ENCODE measurements around the gene TNNC1.

TNNC1 gene

DNA sequence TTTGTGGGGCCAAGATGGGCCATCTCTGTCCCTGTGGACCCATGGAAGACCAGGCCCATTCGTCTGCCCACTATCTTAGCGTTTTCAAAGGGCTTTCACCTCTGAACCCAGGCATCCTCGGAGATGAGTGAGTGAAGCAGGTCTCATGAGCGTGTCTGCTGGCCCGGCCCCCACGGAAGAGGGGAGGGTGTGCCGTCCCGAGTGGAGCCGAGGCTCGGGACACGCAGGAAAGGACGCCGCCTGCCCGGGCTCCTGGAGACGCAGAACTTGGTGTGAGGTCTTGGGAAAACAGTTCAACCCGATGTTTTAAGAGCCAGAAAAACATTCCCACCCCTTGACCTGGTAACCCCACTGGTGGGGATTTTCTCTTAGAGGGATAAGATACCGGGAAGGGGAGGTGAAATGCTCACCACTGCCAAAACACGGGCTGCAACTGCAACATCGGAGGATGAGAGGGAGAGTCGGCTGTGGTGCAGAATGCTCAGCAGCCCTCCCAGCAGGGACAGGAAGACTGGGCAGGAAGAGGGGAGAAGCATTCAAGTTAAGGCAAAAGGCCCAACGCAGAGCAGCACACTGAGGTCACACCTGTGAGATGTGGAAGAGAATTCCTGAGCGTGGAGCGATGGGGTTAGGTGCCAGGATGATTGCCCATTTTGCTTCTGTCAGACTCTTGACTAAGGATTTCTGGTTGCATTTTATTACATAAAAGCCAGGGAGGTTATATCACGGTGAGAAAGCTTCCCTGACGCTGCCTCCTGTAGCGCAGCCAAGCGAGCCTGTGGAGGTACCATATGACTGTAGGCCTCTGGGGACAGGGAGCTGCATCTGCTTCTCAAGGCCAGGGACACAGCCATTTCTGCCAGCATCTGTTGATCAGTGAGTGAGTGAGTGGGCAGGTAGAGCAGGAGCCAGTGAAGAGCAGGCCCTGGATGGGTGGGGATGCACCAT lies 27.2 kb upstream of the TNNC1 start:
- POLR2A ChIA-PET: no interaction called here
- TF ChIP-seq, protein P1, sequence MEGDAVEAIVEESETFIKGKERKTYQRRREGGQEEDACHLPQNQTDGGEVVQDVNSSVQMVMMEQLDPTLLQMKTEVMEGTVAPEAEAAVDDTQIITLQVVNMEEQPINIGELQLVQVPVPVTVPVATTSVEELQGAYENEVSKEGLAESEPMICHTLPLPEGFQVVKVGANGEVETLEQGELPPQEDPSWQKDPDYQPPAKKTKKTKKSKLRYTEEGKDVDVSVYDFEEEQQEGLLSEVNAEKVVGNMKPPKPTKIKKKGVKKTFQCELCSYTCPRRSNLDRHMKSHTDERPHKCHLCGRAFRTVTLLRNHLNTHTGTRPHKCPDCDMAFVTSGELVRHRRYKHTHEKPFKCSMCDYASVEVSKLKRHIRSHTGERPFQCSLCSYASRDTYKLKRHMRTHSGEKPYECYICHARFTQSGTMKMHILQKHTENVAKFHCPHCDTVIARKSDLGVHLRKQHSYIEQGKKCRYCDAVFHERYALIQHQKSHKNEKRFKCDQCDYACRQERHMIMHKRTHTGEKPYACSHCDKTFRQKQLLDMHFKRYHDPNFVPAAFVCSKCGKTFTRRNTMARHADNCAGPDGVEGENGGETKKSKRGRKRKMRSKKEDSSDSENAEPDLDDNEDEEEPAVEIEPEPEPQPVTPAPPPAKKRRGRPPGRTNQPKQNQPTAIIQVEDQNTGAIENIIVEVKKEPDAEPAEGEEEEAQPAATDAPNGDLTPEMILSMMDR (IDR thresholded peaks at IDR 0.05; ENCODE audit: control extremely low read depth, extremely low read depth, low read depth, missing control alignments): no peak
- CTCF ChIA-PET: interaction anchor here (0.9 to 1.5 kb wide), 3 partner anchors 9 to 11 kb away, joined by 3 to 4 read pairs (median 4); no protein-coding TSS in a partner anchor
- DNase-seq (ENCODE audit: extremely low spot score): no peak

DNA sequence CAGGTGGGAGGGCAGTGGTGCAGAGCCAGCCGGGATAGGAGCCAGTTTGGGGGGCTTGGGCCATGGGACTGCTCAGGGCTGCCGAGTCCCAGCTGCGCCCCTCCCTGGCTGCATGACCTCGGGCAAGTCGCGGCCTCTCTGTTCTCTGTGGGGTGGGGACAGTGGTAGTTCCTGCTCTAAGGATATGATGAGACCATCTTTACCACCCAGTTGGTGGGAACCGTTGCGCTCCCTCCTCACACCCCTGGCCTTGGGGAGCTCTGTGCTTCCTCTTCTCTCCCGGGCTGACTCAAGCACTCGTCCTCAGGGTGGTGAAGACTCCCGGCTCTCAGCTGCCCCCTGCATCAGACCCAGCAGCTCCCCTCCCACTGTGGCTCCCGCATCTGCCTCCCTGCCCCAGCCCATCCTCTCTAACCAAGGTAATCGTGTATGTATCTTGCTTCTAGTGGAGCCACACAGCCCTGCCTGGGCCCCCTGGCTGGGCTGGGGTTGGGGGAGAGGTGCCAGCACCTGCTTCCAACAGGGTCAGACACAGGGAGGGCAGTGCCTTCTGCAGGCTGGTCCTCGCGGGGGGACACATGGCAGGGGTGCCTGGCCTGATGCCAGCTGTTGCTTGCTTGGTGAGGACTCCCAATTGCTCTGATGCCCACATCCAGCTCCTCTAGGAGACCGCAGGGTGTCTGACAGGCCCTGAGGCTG lies 26.2 kb upstream of the TNNC1 start:
- DNase-seq (ENCODE audit: extremely low spot score): no peak
- CTCF ChIA-PET: interaction anchor here (1.4 kb wide), 1 partner anchor 8 kb away, joined by 4 read pairs; no protein-coding TSS in a partner anchor
- POLR2A ChIA-PET: no interaction called here
- TF ChIP-seq, protein P1 (IDR thresholded peaks at IDR 0.05; ENCODE audit: control extremely low read depth, extremely low read depth, low read depth, missing control alignments): no peak

DNA sequence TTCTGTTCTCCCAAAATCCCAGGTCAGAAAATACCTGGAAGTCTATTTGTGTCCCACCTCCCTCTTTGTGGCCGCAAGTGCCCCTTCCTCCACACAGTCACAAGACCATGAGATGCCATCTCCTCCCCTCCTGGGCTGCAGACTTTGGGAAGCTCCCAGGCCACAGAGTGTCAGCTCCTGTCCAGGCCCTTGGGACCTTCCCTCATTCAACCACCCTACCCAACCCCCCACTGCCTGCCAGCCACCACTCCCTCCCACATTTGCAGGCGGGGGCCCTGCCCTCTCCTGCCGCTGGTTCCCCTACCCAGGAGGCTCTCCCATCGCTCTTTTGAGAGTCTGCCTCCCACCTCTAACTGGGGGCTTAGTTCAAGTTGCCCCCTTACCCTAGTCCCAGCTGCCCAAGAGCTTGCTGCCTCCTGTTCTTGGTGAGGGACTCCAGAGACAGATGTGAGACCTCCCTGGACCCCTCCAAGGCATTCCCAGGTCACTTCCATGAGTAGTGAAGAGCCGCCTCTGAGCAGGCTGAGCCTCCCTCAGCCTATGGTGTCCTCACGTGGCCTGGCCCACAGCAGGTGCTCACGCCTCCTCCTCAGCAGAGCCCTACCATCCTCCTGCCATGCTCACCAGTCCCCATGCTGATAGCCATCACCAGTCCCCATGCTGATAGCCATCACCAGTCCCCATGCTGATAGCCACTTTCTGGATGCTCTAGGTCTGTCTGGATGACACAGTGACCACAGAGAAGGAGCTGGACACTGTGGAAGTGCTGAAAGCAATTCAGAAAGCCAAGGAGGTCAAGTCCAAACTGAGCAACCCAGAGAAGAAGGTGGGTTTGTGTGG lies 25.4 kb upstream of the TNNC1 start:
- TF ChIP-seq, protein P1 (IDR thresholded peaks at IDR 0.05; ENCODE audit: control extremely low read depth, extremely low read depth, low read depth, missing control alignments): no peak
- ChIA-PET CTCF (no interaction called here), POLR2A (no interaction called here)
- DNase-seq (ENCODE audit: extremely low spot score): no peak

DNA sequence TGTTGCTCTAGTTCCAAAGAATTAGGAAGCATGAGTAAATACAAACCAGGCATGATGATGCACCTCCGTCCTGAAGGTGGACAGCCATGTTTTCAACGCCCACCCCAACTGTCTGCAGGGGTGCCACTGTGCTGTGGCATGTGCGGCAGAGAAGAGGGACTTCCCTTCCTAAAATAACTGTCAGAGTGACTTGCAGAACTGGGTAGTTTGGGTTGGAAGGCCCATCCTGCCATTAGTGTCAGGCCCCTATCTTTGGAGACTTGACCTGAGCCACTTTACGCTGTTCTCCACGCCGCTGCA lies 23.9 kb upstream of the TNNC1 start:
- CTCF ChIA-PET: no interaction called here
- POLR2A ChIA-PET: no interaction called here
- DNase-seq (ENCODE audit: extremely low spot score): no peak
- TF ChIP-seq, protein P1 (IDR thresholded peaks at IDR 0.05; ENCODE audit: control extremely low read depth, extremely low read depth, low read depth, missing control alignments): no peak

DNA sequence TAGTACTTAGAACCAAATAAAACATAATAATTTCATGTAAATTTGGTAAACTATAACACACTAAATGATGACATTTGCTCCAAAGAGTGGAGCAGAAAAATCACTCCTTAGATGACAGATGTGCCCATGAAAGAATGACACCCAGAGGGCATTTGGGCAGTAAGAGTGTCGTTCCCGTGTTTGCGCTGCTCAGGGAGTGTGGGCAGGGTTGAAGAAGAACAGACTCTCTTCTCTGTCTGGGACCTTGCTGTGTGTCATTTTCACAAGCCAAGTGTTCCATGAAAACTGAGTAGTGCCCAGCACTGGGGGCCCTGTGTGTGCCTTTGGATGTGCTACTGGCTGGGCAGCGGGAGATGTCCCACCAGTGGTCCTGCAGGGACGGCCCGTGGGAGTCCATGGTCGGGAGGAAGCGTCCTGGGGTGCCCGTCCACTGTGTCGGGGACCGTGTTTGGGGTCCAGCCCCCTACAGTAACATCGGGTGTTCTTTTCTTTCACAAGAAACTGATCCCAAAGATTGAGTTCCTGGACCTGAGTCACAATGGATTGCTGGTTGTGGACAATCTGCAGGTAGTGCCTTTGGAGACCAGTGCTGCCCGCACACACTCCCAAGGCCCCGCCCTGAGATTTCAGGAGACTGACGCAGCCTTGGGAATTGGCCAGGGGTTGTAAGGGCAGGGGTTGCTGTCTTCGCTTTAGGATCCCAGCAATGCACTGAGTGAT lies 23.4 kb upstream of the TNNC1 start:
- ChIA-PET POLR2A (no interaction called here), CTCF (no interaction called here)
- no peak for DNase-seq (ENCODE audit: extremely low spot score)
- TF ChIP-seq, protein P1 (IDR thresholded peaks at IDR 0.05; ENCODE audit: control extremely low read depth, extremely low read depth, low read depth, missing control alignments): no peak

Data from GM10248 (cell line).